HG03108 (cell line): ENCODE results near the gene MCRIP2.

Source experiments
- ATAC-seq: cut with Tn5 transposase; IDR thresholded peaks from one replicate; pipeline ENCODE4 v1.9.1; 2021; ENCODE audit warnings: moderate library complexity; ENCODE audit not compliant: unreplicated experiment

Gene MCRIP2

DNA sequence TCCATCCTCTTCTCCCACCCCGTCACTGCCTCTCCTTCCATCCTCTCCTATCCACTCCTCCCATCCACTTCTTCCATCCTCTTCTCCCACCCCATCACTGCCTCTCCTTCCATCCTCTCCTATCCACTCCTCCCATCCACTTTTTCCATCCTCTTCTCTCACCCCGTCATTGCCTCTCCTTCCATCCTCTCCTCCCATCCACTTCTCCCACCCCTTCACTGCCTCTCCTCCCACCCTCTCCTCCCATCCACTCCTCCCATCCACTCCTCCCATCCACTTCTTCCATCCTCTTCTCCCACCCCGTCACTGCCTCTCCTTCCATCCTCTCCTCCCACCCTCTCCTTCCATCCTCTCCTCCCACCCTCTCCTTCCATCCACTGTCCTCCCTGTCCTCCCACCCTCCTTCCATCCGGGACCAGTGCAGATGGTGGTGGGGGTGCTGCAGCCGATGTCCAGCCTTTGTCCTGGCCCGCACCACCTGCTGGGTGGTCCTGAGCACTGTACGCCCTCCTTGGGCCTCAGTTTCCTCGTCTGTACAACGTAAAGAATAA is 9.7 kb upstream of the MCRIP2 start:
- ATAC-seq, result no peak

DNA sequence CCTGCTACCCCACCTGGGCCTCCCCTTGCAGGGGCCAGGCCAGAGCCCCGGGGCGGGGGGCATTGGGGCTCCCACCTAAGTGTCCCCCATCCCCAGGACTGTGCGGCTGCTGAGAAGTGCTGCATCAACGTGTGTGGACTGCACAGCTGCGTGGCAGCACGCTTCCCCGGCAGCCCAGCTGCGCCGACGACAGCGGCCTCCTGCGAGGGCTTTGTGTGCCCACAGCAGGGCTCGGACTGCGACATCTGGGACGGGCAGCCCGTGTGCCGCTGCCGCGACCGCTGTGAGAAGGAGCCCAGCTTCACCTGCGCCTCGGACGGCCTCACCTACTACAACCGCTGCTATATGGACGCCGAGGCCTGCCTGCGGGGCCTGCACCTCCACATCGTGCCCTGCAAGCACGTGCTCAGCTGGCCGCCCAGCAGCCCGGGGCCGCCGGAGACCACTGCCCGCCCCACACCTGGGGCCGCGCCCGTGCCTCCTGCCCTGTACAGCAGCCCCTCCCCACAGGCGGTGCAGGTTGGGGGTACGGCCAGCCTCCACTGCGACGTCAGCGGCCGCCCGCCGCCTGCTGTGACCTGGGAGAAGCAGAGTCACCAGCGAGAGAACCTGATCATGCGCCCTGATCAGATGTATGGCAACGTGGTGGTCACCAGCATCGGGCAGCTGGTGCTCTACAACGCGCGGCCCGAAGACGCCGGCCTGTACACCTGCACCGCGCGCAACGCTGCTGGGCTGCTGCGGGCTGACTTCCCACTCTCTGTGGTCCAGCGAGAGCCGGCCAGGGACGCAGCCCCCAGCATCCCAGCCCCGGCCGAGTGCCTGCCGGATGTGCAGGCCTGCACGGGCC is 8.9 kb upstream of the MCRIP2 start:
- ATAC-seq, result no peak

DNA sequence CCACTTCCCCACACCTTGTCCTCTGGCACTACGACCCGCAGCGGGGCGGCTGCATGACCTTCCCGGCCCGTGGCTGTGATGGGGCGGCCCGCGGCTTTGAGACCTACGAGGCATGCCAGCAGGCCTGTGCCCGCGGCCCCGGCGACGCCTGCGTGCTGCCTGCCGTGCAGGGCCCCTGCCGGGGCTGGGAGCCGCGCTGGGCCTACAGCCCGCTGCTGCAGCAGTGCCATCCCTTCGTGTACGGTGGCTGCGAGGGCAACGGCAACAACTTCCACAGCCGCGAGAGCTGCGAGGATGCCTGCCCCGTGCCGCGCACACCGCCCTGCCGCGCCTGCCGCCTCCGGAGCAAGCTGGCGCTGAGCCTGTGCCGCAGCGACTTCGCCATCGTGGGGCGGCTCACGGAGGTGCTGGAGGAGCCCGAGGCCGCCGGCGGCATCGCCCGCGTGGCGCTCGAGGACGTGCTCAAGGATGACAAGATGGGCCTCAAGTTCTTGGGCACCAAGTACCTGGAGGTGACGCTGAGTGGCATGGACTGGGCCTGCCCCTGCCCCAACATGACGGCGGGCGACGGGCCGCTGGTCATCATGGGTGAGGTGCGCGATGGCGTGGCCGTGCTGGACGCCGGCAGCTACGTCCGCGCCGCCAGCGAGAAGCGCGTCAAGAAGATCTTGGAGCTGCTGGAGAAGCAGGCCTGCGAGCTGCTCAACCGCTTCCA is 8.1 kb upstream of the MCRIP2 start:
- ATAC-seq, result no peak

DNA sequence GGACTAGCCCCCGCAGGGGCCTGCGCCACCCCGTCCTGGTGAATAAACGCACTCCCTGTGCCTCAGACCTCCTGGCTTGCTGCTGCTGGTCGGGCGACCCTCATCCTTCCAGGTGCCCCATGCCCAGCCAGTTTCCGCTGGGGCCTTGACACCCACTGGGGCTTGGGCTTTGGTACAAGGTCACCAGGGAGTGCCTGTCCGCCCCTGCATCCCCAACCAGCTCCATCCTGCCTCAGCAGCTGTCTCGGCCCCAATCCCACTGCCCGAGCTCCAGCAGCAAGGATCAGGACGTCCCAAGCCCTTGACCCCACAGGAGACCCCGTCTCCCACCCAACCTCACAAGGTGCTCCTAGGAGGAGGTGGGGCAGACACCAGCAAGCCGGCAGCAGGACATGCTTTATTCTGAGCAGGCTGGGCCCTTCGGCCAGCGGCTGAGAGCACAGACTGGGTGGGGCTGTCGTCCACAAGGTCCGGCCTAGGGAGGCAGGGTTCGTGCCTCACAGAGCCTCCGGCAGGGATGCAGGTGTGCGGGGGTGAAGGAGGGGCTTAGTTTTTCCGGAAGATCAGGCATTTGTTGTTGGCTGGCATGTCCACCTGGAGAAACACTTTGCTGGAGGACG is 7.5 kb upstream of the MCRIP2 start:
- ATAC-seq, result no peak

DNA sequence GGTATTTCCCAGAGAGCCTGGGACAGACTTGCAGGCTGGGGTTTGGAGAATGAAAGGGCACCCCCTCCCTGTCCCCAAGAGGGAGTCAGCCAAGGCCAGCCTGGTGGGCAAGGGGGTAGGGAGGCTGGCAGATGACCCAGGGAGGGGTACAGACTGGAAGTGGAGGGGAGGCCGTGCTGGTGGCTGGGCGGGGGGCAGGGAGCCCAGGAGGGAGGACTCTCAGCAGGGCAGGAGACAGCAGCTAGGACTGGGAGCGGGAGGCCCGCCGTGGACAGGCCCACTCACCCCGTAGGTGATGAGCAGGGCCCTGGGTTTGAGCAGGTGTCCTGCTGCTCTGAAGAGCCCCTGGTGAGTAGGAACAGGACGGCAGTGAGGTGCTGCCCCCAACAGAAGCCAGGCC is 6.6 kb upstream of the MCRIP2 start:
- ATAC-seq, result no peak

DNA sequence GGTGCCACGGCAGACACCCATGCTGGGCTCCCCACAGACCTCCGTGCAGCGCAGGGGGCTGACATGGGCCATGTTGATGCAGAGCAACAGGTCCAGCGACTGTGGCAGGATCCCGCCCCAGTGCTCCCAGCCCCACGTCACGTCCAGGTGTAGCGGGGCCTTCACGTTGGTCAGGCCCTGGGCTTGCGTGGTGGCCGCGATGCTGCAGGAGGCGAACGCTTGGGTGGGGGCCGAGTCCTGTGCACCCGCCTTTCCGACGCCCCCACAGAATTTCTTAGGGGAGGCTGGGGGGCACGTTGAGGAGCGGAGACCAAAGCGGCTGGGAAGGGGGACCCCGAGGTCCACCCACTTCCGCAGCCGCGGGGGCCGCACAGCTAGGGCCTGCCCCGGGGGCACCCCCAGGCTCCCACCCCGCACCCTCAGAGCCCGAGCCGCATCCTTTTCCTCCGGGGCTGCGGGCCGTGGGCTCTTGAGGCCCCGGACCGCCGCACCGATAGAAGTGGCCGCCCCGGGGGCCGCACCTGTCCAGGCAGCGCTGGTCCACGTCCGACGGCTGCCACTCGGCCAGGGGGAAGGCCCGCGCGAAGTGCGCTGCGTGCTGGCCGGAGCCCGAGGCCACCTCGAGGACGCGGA is 5.9 kb upstream of the MCRIP2 start:
- no peak for ATAC-seq

DNA sequence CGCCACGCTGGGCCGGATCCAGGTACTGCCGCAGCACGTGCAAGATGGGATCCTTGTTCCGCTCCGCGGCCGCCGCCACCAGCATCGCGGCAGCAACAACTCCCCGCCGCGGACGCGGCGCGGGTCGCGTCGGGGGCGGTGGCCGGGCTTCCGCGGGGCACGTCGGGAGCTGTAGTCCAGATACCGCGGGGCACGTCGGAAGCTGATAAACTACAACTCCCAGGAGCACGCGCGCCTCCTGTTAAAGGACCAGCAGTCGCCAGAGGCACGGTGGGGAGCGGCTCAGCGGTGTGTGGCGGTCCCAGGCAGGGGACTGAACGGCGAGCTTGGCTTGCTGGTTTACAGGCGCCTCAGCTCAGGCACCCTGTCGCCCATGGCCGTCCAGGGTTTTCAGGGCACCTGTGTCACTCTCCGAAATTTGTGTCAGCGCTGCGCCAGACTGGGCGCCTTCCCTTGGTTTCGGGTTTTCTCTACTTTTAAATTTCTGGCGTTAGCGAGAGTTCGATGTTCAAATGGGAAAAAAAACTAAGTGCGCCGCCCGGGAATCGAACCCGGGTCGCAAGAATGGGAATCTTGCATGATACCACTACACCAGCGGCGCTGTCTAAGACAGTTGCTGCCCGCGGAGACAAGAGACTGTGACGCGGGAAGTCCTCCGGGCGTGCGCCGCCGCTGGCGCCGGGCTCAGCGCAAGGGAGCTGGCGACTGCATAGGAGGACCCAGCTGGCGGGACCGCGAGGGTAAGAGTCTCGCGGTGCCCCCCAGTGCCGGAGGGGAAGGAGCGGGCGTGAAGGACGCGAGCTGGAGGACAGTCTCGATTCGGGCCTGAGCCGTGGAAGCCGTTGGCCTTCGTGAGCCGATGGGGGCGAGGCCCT is 5.2 kb upstream of the MCRIP2 start, which contains the start of gene METTL26:
Gene METTL26 (minus strand): TSS at position 100 of the 875 bp plus-strand sequence. CDS start 15 bp downstream, at position 85.
- ATAC-seq, result peak; percentile 71

DNA sequence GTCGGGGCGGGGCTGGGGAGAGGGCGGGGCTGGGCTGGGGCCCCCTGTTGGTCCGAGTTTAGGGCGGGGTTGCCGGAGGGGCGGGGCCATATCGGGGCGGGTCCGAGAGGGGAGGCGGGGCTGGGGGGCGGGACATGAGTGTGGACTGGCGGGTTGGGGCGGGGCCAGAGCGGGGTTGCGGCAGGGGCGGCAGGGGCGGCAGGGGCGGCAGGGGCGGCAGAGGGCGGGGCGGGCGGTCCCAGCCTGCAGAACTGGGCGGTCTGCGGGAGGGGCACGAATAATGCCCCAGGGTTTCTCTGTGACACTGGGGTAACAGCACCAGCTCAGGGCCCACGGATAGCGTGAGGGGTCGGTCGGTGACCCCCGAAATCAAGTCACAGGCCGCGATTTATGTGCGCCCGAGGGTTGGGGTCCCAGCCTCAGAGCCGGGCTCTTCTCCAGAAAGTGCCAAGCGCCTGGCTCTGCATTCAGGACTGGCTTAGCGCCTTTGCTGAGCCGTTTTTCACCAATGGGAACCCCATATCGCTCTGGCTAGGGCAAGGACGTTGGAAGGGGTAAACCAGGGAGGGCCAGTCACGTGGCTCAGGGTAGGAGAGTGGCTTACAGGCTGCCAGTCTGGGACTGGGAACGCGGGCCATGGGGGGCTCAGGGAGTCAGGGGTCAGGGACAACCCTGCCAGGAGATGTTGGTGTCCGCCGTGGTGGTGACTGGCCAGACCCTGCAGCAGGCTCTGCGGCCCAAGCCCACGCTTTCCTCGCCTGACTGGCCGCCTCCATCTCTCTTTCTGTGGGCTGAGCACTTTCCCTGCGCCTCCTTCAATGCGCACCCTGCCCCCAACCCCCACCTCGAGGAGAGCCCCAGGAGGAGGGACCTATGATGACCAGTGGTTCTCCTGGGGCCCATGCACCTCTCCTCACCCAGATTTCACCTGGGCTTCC is 4.3 kb upstream of the MCRIP2 start:
- ATAC-seq, result no peak

DNA sequence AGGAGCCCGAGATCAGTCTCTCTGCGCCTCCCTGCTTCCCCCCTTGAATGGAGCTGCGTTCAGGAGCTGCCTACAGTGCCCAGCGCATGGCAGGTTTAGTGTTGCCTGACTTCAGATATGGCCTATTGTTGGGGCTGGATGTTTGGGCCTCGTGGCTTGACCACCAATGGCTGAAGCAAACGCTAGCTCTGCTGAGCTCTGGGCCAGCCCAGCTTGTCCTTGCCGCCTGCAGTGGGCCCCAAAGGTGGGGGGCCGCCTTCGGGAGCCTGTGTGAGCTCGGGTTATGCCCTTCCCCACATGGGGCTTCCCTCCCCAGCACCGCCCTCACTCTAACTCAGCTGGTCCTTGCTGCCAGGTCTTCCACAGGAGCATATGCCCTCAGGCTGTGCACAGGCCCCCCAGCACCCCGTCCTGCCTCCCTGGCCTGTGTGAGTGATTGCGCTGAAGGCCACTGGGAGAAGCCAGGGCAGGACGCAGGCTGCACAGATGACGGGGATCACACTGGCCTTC is 3.5 kb upstream of the MCRIP2 start:
- no peak for ATAC-seq

DNA sequence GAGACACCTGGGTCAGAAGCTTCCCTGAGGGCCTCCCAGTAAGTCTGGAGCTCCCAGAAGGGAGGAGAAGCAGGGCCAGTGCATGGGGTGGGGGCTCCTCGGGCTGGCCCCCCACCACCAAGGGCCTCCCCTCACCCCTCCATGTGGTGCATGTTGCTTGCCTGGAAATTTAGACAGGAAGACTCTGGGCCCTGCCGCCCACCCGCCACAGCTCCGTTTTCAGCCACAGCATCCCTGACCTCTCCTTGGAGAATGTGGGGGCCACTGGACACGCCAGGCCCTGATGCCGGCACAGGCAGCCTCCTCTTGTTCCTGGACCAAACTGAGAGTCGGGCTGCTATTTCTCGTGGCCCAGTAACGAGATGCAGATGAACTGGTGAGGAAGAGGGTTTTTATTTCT is 2.8 kb upstream of the MCRIP2 start:
- no peak for ATAC-seq

DNA sequence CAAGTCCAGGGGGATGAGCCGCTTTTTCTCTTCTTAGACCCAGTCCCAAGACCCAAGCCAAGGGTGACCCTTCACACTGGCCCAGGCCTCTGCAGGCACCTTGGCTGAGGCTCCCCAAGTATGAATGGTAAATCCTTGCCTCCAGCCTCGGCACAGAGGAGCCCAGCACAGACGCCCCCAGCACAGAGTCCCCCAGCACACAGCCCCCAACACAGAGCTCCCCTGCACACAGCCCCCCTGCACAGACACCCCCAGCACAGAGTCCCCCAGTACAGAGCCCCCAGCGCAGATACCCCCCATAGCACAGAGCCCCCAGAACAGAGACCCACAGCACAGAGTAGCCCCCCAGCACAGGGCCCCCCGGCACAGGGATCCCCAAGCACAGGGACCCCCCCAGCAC is 1.0 kb upstream of the MCRIP2 start:
- ATAC-seq, result no peak

DNA sequence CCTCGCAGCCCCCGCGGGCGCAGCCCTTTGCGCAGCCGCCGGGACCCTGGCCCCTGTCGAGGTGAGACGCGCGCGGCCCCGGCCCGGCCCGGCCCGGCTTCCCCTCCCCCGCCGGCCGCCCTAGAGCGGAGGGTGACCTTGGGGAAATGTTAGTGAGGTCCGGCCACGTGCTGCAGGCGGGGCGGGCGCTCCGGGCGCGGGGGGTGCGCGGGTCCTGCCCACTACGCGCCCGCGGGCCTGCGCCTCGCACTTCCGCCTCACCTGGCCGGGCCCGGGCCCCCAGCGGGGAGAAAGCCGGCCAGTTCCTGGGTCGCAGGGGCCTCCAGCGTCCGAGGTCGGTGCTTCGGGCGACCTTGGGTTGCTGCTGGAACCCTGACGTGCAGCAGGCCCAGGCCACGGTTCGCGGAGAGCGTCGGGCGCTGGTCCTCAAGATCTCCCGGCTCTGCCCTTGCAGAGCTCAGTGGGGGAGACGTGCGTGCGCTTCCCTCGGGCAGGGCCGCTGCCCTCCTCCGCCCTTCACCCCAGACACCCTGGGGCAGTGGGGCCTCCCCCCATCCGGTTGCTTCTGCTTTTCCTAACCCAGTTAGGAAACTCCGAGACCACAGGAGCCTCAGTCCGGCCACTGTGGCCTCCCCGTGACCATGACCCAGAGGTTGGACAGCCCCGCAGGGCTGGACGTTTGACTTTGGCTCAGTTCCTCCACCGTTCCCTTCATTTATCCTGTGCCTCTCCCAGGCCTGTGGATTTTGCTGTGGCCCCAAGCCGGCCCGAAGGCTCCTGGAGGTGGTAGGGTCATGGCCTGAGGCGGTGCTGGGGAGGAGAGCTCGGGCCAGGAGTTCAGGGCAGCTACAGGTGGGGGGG is 791 bp downstream of the MCRIP2 start:
- ATAC-seq, result peak; percentile 34

DNA sequence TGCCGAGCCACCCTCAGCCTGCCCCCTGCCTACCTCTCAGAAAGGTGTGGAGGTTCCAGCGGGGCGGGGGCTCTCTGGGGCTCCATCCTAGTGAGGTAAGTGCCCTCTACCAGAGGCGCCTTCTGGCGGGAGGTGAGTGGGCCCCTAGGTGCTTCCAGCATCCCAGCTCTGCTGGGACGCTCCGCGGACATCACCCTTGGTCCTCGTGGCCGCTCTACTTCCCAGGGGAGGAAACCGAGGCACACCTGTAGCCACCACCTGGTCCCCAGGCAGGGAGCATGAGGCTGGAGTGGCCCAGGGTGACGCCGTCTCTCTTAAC is 1.4 kb downstream of the MCRIP2 start:
- no peak for ATAC-seq

DNA sequence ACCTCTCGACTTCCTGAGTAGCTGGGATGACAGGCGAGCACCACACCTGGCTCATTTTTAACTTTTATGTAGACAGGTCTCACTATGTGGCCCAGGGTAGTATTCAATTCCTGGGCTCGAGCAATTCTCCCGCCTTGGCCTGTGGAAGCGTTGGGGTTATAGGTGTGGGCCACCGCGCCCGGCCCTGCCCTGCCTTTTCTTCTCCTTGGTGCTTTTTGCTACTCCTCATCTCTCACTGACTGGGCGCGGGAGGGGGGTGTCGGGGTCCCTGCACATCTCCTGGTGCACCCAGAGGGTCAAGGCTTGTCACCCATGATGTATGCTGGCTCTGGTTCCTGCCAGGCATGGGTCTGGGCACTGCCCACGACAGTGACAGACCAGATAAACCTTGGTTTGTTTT is 2.9 kb downstream of the MCRIP2 start:
- ATAC-seq, result no peak

DNA sequence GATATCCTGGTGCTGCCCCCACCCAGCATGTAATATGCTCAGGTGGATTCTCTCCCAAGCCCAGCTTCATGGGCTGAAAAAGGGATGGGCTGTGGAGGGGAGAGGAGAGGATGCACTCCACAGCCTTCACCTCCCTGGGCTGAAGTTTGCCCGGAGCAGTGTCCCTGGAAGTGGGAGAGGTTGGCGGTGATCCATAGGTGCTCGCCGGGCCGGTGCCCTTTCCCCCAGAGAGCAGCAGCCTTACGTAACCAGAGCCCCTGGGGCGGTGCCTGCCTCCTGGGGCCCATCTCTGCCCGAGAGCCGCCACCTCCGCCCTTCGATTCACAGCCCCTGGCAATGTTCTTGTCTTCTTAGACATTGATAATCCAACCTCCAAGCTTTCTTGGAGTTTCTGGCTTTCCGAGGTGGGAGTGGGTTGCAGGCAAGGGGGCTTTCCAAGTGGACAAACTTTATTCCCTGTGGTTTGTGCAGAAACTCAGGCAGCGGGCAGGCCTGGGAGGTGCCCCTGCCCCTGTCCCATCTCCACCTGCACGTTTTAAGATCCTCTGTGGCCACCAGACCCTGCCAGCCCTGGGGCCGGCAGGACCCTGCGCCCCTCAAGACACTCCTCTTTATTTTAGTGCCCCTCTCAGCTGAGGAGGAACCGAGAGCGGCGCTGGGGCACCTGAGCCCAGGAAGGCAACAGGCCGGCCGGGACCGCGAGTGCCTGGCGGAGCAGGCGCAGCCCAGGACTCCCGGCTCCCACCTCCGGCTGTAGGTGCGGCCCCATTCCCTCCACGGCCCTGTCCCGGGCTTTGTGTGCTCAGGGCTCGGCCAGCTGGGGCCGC is 4.4 kb downstream of the MCRIP2 start:
- no peak for ATAC-seq

DNA sequence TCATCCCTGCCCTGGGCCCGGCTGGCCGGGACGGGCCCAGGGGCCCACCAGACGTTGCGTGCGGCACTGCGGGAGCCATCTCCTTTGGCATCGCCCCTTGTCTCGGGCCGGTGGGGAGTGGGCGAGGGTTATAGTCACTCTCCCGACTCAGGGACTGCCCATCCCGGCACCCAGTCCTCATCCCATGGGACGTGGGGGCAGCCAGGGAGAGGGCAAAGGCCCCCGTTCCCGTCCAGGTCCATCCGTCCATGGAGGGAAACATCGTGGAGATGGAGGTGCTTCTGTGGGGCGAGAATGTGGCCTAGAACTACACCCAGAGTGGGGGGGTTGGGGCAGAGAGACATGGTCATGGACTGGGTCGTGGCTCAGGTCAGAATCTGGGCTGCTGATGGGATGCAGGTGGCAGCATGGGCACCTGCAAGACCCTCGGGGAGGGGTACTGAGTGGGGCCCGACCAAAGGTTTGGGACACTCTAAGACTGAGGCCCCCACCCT is 5.1 kb downstream of the MCRIP2 start:
- no peak for ATAC-seq
